CD1c-positive myeloid dendritic cell (primary cell): ENCODE results near the gene SLC9A1.

Source experiments
- DNase-seq: peaks from one replicate; pipeline ENCODE4 v3.0.0-alpha.2; 2016; ENCODE audit errors: extremely low spot score

Gene SLC9A1

GRCh38 chr1:27150641-27151040 lies 4.3 kb downstream of the SLC9A1 start:
- DNase-seq = no peak

- no peak for DNase-seq
Observed at GRCh38 chr1:27150183-27150582, 4.7 kb downstream of the SLC9A1 start.

- DNase-seq = no peak
Observed at GRCh38 chr1:27149762-27150113, 5.2 kb downstream of the SLC9A1 start.

- DNase-seq = no peak
Observed at GRCh38 chr1:27149084-27149761, 5.7 kb downstream of the SLC9A1 start.

GRCh38 chr1:27148591-27148990 lies 6.3 kb downstream of the SLC9A1 start:
- no peak for DNase-seq

GRCh38 chr1:27147842-27148518 lies 6.9 kb downstream of the SLC9A1 start:
- no peak for DNase-seq

GRCh38 chr1:27145934-27146354 lies 9.0 kb downstream of the SLC9A1 start:
- DNase-seq = no peak

GRCh38 chr1:27144920-27145661 lies 9.8 kb downstream of the SLC9A1 start:
- DNase-seq = no peak

GRCh38 chr1:27144049-27144748 lies 10.7 kb downstream of the SLC9A1 start:
- DNase-seq = no peak

GRCh38 chr1:27143401-27143800 lies 11.5 kb downstream of the SLC9A1 start:
- DNase-seq = no peak

GRCh38 chr1:27142464-27142863 lies 12.5 kb downstream of the SLC9A1 start:
- no peak for DNase-seq

GRCh38 chr1:27141266-27142003 lies 13.5 kb downstream of the SLC9A1 start:
- DNase-seq = no peak

- no peak for DNase-seq
Observed at GRCh38 chr1:27139980-27140379, 14.9 kb downstream of the SLC9A1 start.

- no peak for DNase-seq
Observed at GRCh38 chr1:27138927-27139326, 16.0 kb downstream of the SLC9A1 start.

- DNase-seq = no peak
Observed at GRCh38 chr1:27138368-27138767, 16.6 kb downstream of the SLC9A1 start.

- peak; percentile 46 for DNase-seq
Observed at GRCh38 chr1:27137544-27138075, 17.3 kb downstream of the SLC9A1 start.

GRCh38 chr1:27136998-27137542 lies 17.9 kb downstream of the SLC9A1 start:
- peak; percentile 81 for DNase-seq

- DNase-seq = peak; percentile 36
Observed at GRCh38 chr1:27136236-27136551, 18.7 kb downstream of the SLC9A1 start.

GRCh38 chr1:27135541-27136235 lies 19.2 kb downstream of the SLC9A1 start:
- peak; percentile 68 for DNase-seq

GRCh38 chr1:27133991-27134390 lies 20.9 kb downstream of the SLC9A1 start:
- DNase-seq = peak; percentile 81

GRCh38 chr1:27133158-27133557 lies 21.8 kb downstream of the SLC9A1 start:
- DNase-seq = no peak
